ENCODE measurements around the gene KY.
A peak's percentile ranks its signal among the peaks of the same experiment; 100 is the strongest.

KY gene

DNA sequence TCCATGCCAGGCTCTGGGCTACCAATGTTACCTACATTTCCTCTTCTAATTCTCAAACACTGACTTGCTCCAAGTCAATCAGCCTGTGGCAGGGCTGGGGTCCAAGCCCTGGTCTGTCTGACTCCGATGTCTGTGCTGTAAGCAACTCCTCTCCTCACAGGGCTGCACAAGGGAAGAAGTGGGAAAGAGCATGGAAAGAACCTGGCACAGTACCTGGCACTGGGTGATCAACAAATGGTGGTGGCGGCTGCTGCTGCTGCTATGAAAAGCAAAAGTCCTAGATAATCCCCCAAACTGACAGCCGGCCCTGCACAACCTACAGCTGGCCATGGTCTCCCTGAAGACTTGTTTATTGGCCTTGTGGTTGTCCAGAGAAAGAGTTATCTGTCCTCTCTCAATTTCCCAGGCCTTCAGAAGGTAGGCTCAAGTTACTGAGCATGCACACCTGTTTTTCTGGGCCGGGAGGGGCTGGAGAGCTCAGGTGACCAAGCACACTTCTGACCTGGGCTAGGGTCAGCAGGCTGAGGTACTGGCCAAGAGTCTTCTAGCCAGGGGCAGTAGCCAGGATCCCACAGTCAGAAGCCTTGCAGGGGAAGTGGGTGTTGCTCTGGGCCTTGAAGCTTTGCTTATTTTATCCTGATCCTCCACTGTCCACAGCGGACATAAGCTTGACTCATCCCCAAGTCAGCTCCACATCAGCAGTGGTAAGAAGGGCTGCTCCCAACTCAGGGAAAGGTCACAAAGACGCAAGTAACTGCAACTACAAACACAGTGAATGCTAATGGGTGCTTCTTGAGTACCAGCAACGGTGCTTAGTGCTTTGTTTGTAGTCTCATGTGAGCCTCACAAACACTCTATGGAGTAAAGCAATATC, 35.3 kb upstream of the KY start:
- DNase-seq (ENCODE audit: low read depth) = peak; percentile 56
- TF ChIP-seq, protein P1, sequence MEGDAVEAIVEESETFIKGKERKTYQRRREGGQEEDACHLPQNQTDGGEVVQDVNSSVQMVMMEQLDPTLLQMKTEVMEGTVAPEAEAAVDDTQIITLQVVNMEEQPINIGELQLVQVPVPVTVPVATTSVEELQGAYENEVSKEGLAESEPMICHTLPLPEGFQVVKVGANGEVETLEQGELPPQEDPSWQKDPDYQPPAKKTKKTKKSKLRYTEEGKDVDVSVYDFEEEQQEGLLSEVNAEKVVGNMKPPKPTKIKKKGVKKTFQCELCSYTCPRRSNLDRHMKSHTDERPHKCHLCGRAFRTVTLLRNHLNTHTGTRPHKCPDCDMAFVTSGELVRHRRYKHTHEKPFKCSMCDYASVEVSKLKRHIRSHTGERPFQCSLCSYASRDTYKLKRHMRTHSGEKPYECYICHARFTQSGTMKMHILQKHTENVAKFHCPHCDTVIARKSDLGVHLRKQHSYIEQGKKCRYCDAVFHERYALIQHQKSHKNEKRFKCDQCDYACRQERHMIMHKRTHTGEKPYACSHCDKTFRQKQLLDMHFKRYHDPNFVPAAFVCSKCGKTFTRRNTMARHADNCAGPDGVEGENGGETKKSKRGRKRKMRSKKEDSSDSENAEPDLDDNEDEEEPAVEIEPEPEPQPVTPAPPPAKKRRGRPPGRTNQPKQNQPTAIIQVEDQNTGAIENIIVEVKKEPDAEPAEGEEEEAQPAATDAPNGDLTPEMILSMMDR (IDR thresholded peaks at IDR 0.05; ENCODE audit: low read length, missing control alignments) = no peak
- no peak overlapping the region for H3K4me3 ChIP-seq (replicated peaks; ENCODE audit: low read depth, low read length)

GRCh38 chr3:134682196-134682880, 31.5 kb upstream of the KY start:
- H3K4me3 ChIP-seq (replicated peaks; ENCODE audit: low read depth, low read length) = no peak overlapping the region
- TF ChIP-seq, protein P1 (IDR thresholded peaks at IDR 0.05; ENCODE audit: low read length, missing control alignments) = no peak
- no peak for DNase-seq (ENCODE audit: low read depth)

GRCh38 chr3:134681522-134681900, 30.7 kb upstream of the KY start:
- no peak for DNase-seq (ENCODE audit: low read depth)
- TF ChIP-seq, protein P1 (IDR thresholded peaks at IDR 0.05; ENCODE audit: low read length, missing control alignments) = no peak
- H3K4me3 ChIP-seq (replicated peaks; ENCODE audit: low read depth, low read length) = no peak overlapping the region

- TF ChIP-seq, protein P1 (IDR thresholded peaks at IDR 0.05; ENCODE audit: low read length, missing control alignments) = no peak
- H3K4me3 ChIP-seq (replicated peaks; ENCODE audit: low read depth, low read length) = no peak overlapping the region
- DNase-seq (ENCODE audit: low read depth) = no peak
Observed at GRCh38 chr3:134680796-134681521, 30.1 kb upstream of the KY start.

DNA sequence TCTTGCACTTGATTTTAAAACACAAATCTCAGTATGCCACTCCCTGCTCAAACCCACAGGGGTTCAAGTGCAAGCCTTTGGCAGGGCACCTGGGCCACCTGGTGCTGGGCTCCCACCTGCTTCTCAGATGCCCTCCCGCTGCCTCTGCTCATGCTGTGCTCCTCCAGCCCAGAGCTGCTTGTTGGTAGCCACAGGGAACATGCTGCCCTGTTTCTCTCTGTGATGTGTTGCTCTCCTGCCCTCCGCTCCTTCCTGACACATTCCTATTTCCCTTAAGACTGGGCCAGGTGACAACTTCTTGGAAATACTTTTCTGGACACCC, 27.1 kb upstream of the KY start:
- TF ChIP-seq, protein P1 (IDR thresholded peaks at IDR 0.05; ENCODE audit: low read length, missing control alignments) = no peak

DNA sequence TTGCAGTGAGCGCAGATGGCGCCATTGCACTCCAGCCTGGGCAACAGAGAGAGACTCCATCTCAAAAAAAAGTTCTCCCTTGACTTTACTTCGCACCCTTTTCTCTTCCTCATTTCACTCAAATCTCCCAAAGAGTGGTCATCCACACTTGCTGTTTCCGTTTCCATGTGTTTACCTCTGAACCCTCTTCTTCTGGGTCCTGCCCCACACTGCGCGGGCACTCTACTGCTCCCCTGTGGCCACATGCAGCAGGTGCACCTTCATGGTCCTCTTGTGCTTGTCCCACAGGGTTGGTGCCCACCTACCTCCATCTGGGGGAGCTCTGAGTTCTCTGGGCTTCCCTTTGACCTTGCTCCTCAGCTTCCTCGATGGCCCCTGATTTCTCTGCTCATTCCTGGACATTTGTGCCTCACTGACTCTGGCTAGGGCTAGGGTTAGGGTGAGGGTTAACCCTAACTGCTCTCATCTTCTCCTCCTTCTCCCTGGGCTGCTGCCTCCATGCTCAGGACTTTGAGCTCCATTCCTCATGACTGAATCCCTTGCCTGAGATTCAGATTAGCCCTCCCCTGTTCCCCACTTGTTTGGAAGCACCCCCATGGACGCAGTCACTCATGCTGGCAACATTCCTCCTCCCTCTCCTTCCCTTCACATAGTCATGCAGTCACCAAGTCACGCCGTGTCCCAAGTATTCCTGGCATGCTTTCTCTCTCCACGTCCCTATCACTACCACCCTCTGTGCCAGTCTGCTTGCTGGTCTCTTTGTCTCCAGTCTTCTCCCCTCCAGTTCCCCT, 26.6 kb upstream of the KY start:
- H3K4me3 ChIP-seq (replicated peaks; ENCODE audit: low read depth, low read length) = no peak overlapping the region
- TF ChIP-seq, protein P1 (IDR thresholded peaks at IDR 0.05; ENCODE audit: low read length, missing control alignments) = peak; percentile 58
- DNase-seq (ENCODE audit: low read depth) = peak; percentile 11

More for the DNA sequence above, 27.1 kb upstream of the KY start:
- H3K4me3 ChIP-seq (replicated peaks; ENCODE audit: low read depth, low read length) = no peak overlapping the region
- no peak for DNase-seq (ENCODE audit: low read depth)
